MCF 10A (cell line): ENCODE measurements around the gene TSFM. TPM values are rescaled to one million over a fixed set of nuclear protein-coding genes. Genes with fewer than 3 reads are reported as not detected.

Source experiments
- Bru-seq: library from RNA; stranded (reverse); fragments of 400-500 nt; gene quantifications from one replicate; lab custom pipeline; 2021; lab: Mats Ljungman, UMichigan
- BruChase-seq, 2 experiments: library from RNA; stranded (reverse); fragments of 400-500 nt; gene quantifications; one replicate each; lab custom pipeline; 2021; lab: Mats Ljungman, UMichigan
- BruUV-seq: library from RNA; stranded (reverse); fragments of 400-500 nt; replicated peaks from 2 replicates; lab custom pipeline; 2021; lab: Mats Ljungman, UMichigan
- CTCF ChIA-PET: fragments of 300-600 bp; sonication (Branson Sonifier 250); formaldehyde crosslinking; extraction: SDS; loops from one replicate; lab custom pipeline; 2021; ENCODE audit warnings: antibody characterized with exemption, inconsistent platforms; lab: Yijun Ruan, JAX
- POLR2A ChIA-PET: fragments of 300-600, 350-650 bp; sonication (Branson Sonifier 250); formaldehyde crosslinking; extraction: SDS; loops from one replicate; lab custom pipeline; 2020; ENCODE audit warnings: antibody characterized with exemption, inconsistent platforms; lab: Yijun Ruan, JAX
- DNase-seq: peaks from one replicate; pipeline ENCODE4 v3.0.0-alpha.2; 2018; ENCODE audit not compliant: unreplicated experiment
- H3K27ac Mint-ChIP-seq: one replicate; pipeline ENCODE4 v1.8.0; 2022; ENCODE audit warnings: mild to moderate bottlenecking, low read depth, mixed read lengths; ENCODE audit not compliant: unreplicated experiment
- H3K27me3 Mint-ChIP-seq: one replicate; pipeline ENCODE4 v1.8.0; 2022; ENCODE audit warnings: mixed read lengths; ENCODE audit not compliant: insufficient read depth, unreplicated experiment
- H3K36me3 Mint-ChIP-seq: one replicate; pipeline ENCODE4 v1.8.0; 2022; ENCODE audit warnings: mild to moderate bottlenecking, moderate library complexity, mixed read lengths; ENCODE audit not compliant: insufficient read depth, unreplicated experiment
- H3K4me1 Mint-ChIP-seq: one replicate; pipeline ENCODE4 v1.8.0; 2022; ENCODE audit warnings: mixed read lengths; ENCODE audit not compliant: insufficient read depth, unreplicated experiment
- H3K4me3 Mint-ChIP-seq: one replicate; pipeline ENCODE4 v1.8.0; 2022; ENCODE audit warnings: mild to moderate bottlenecking, moderate library complexity, mixed read lengths; ENCODE audit not compliant: unreplicated experiment
- H3K9me3 Mint-ChIP-seq: one replicate; pipeline ENCODE4 v1.8.0; 2022; ENCODE audit warnings: mixed read lengths; ENCODE audit not compliant: unreplicated experiment
- intact Hi-C: fragments of 100-400 bp; cut with micrococcal nuclease; formaldehyde crosslinking; loops from 2 replicates; pipeline ENCODE4 v1.14.1; 2022
- long read RNA-seq: library from polyadenylated mRNA; stranded (forward); transcript quantifications from one replicate; pipeline ENCODE4 v2.0.0, GENCODE V29; 2022
- total RNA-seq: library from RNA; stranded (reverse); gene quantifications from 2 replicates; pipeline ENCODE4 v1.2.3, GENCODE V29; 2022
- TF ChIP-seq, protein P1 (sequence below): fragments of 200-600 bp; IDR thresholded peaks from one replicate; pipeline ENCODE4 v1.8.0; 2022; ENCODE audit warnings: antibody characterized with exemption, mild to moderate bottlenecking; ENCODE audit not compliant: unreplicated experiment

The TSFM gene
- total RNA-seq (28.4 and 32.6 TPM in 2 replicates), Bru-seq, nascent RNA (percentile 73 among the genes with signal in this experiment), BruChase-seq, experiment 1, labeled RNA remaining after a 6-hour chase (percentile 70 among the genes with signal in this experiment), BruChase-seq, experiment 2, labeled RNA remaining after a 2-hour chase (percentile 72 among the genes with signal in this experiment)
- long read RNA-seq, transcript TSFM-204 (6 exons, 2,192 nt): major isoform, 33 of 46 reads
- long read RNA-seq, partial matches to known transcripts: 0 of 46 reads
- long read RNA-seq, other reads (novel, unspliced or antisense): 9 of 46 reads

- H3K4me3 Mint-ChIP-seq: peak within 1 kb of the TSS; percentile 98
- H3K27ac Mint-ChIP-seq: peak within 1 kb of the TSS; percentile 86
- DNase-seq: peak; percentile 95
- intact Hi-C loops: loop anchor here (1.0 kb wide), 1 partner anchor 122 kb away; no protein-coding TSS in a partner anchor
- H3K27me3 Mint-ChIP-seq: no peaks in the 10 kb centered on the region
- H3K4me1 Mint-ChIP-seq: peaks cover 25% of the 10 kb centered on the region
- H3K36me3 Mint-ChIP-seq: peaks cover 38% of the 10 kb centered on the region
- BruUV-seq: no TSS peak
- TF ChIP-seq, protein P1, sequence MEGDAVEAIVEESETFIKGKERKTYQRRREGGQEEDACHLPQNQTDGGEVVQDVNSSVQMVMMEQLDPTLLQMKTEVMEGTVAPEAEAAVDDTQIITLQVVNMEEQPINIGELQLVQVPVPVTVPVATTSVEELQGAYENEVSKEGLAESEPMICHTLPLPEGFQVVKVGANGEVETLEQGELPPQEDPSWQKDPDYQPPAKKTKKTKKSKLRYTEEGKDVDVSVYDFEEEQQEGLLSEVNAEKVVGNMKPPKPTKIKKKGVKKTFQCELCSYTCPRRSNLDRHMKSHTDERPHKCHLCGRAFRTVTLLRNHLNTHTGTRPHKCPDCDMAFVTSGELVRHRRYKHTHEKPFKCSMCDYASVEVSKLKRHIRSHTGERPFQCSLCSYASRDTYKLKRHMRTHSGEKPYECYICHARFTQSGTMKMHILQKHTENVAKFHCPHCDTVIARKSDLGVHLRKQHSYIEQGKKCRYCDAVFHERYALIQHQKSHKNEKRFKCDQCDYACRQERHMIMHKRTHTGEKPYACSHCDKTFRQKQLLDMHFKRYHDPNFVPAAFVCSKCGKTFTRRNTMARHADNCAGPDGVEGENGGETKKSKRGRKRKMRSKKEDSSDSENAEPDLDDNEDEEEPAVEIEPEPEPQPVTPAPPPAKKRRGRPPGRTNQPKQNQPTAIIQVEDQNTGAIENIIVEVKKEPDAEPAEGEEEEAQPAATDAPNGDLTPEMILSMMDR: peak; percentile 90
- CTCF ChIA-PET: interaction anchor here (0.6 to 2.5 kb wide), 35 partner anchors 9 to 576 kb away, joined by 3 to 15 read pairs (median 4); partner anchors contain the start of genes CYP27B1, EEF1AKMT3 and METTL1
- H3K9me3 Mint-ChIP-seq: no peaks in the 10 kb centered on the region
- POLR2A ChIA-PET: interaction anchor here (0.5 to 3.7 kb wide), 23 partner anchors 10 to 262 kb away, joined by 3 to 39 read pairs (median 5); partner anchors contain the start of genes ATP23, AVIL, CTDSP2 and CYP27B1
These were observed at the start of gene TSFM for GRCh38 chr12:57782608-57783465. TSFM (plus strand) TSS chr12:57782787; CDS start chr12:57782802, 15 bp downstream.

- no TSS peak for BruUV-seq
- TF ChIP-seq, protein P1: no peak
- H3K36me3 Mint-ChIP-seq: no peaks in the 10 kb centered on the region
- intact Hi-C loops: no loop called here
- H3K27me3 Mint-ChIP-seq: peaks cover 42% of the 10 kb centered on the region
- no peak overlapping the region for H3K27ac Mint-ChIP-seq
- no peak overlapping the region for H3K4me3 Mint-ChIP-seq
- ChIA-PET CTCF (interaction anchor here (0.5 to 1.1 kb wide), 2 partner anchors 17 to 25 kb away, joined by 3 read pairs; no protein-coding TSS in a partner anchor), POLR2A (interaction anchor here (1.4 to 4.5 kb wide), 3 partner anchors 7 to 40 kb away, joined by 5 to 17 read pairs (median 9); partner anchors contain the start of genes OS9 and TSPAN31)
- peaks cover 11% of the 10 kb centered on the region for H3K4me1 Mint-ChIP-seq
- H3K9me3 Mint-ChIP-seq: no peaks in the 10 kb centered on the region
- no peak for DNase-seq
These were observed 48.7 kb upstream of the TSFM start for GRCh38 chr12:57733928-57734327.

GRCh38 chr12:57734591-57734990 is 48.0 kb upstream of the TSFM start:
- no peak for DNase-seq
- Mint-ChIP-seq H3K4me1 (peaks cover 11% of the 10 kb centered on the region), H3K27ac (no peak overlapping the region), H3K36me3 (no peaks in the 10 kb centered on the region), H3K4me3 (no peak overlapping the region), H3K27me3 (peaks cover 49% of the 10 kb centered on the region), H3K9me3 (no peaks in the 10 kb centered on the region)
- BruUV-seq: no TSS peak
- ChIA-PET CTCF (interaction anchor here (0.6 to 4.2 kb wide), 8 partner anchors 9 to 469 kb away, joined by 3 to 43 read pairs (median 4); no protein-coding TSS in a partner anchor), POLR2A (interaction anchor here (0.7 to 4.5 kb wide), 5 partner anchors 8 to 40 kb away, joined by 3 to 17 read pairs (median 5); partner anchors contain the start of genes OS9 and TSPAN31)
- TF ChIP-seq, protein P1: no peak
- intact Hi-C loops: no loop called here
